ENCODE data around the gene SMIM43.
"Not testable (repeated sequence)": the region's sequence is repeated elsewhere in the genome, so short reads cannot be mapped to it uniquely, and the experiment has no call there.

SMIM43 gene

GRCh38 chr4:121739575-121739974, 25.4 kb downstream of the SMIM43 start:
- DNase-seq (ENCODE audit: low read depth), result no peak
- no peak for TF ChIP-seq CTCF (IDR thresholded peaks at IDR 0.05; ENCODE audit: low read depth, low read length, missing control alignments)
- H3K4me3 ChIP-seq (ENCODE audit: low read depth, low read length), result no peak overlapping the region

- no peak for TF ChIP-seq CTCF (IDR thresholded peaks at IDR 0.05; ENCODE audit: low read depth, low read length, missing control alignments)
- H3K4me3 ChIP-seq (ENCODE audit: low read depth, low read length), result no peak overlapping the region
- no peak for DNase-seq (ENCODE audit: low read depth)
Observed at GRCh38 chr4:121738780-121739535, 26.0 kb downstream of the SMIM43 start.

- H3K4me3 ChIP-seq (ENCODE audit: low read depth, low read length), result no peak overlapping the region
- no peak for TF ChIP-seq CTCF (IDR thresholded peaks at IDR 0.05; ENCODE audit: low read depth, low read length, missing control alignments)
- no peak for DNase-seq (ENCODE audit: low read depth)
Observed at GRCh38 chr4:121737846-121738554, 27.0 kb downstream of the SMIM43 start.

GRCh38 chr4:121736735-121737351, 28.1 kb downstream of the SMIM43 start:
- no peak for DNase-seq (ENCODE audit: low read depth)
- TF ChIP-seq CTCF (IDR thresholded peaks at IDR 0.05; ENCODE audit: low read depth, low read length, missing control alignments), result peak; percentile 44

GRCh38 chr4:121734571-121734970, 30.4 kb downstream of the SMIM43 start:
- H3K4me3 ChIP-seq (ENCODE audit: low read depth, low read length), result no peak overlapping the region
- no peak for TF ChIP-seq CTCF (IDR thresholded peaks at IDR 0.05; ENCODE audit: low read depth, low read length, missing control alignments)
- DNase-seq (ENCODE audit: low read depth), result no peak

More at GRCh38 chr4:121736735-121737351, 28.1 kb downstream of the SMIM43 start:
- no peak overlapping the region for H3K4me3 ChIP-seq (ENCODE audit: low read depth, low read length)

GRCh38 chr4:121733942-121734341, 31.0 kb downstream of the SMIM43 start:
- no peak for TF ChIP-seq CTCF (IDR thresholded peaks at IDR 0.05; ENCODE audit: low read depth, low read length, missing control alignments)
- H3K4me3 ChIP-seq (ENCODE audit: low read depth, low read length), result no peak overlapping the region
- DNase-seq (ENCODE audit: low read depth), result no peak

- DNase-seq (ENCODE audit: low read depth); H3K4me3 ChIP-seq (ENCODE audit: low read depth, low read length): not testable (repeated sequence)
Observed at GRCh38 chr4:121729753-121730152, 35.2 kb downstream of the SMIM43 start.

Measured in GM12864 (cell line).